ENCODE results near the gene PIP5KL1.

The PIP5KL1 gene

DNA sequence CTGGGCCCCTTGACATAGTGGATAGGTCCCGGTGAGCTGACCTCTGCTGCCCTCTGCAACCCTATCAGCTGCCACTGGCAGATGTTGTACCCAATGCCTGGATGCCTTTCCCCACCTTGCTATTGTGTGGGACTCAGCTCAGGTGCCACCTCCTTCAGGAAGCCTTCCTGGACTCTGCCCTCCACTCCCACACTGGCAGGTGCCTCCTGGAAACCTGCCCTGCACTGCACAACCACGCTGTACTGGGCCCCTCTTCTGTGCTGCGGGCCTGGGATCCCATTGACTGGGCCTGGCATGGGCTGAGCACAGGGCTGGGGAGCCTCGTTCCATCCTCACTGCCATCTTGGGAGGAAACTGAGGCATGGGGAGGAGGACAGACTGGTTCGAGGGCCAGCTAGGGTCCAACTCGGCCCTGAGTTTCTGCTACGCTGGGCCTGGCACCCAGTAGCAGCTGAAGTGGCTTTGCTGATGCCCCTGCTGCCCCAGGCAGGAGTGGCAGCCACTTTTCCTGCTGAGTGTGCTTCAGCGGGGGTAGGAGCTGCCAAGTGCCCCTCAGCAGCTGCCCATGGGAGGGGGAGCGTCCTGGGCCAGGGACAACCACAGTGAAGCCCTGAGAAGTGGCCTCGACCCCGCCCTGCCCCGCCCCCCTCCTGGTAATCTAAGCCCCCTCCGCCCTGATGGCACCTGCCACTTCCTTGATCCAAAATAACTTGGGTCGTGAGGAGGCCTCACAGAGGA lies 54.4 kb downstream of the PIP5KL1 start:
- no peak overlapping the region for H3K4me3 ChIP-seq (IDR thresholded peaks at IDR 0.05; ENCODE audit: insufficient read depth, low read depth, low read length)
- H3K79me2 ChIP-seq (ENCODE audit: insufficient read depth, low read depth): no peaks in the 10 kb centered on the region
- H3K4me1 ChIP-seq (ENCODE audit: low read depth, poor library complexity, severe bottlenecking): no peaks in the 10 kb centered on the region
- H2AFZ ChIP-seq (ENCODE audit: low read depth): no peak overlapping the region
- no peaks in the 10 kb centered on the region for H3K27me3 ChIP-seq (ENCODE audit: insufficient read depth, low read depth)
- no peak overlapping the region for H3K27ac ChIP-seq
- no peaks in the 10 kb centered on the region for H4K20me1 ChIP-seq (ENCODE audit: insufficient read depth)
- no peak overlapping the region for H3K4me2 ChIP-seq
- no peak overlapping the region for H3K9ac ChIP-seq
- H3K36me3 ChIP-seq (ENCODE audit: insufficient read depth): no peaks in the 10 kb centered on the region
- TF ChIP-seq, protein P1, sequence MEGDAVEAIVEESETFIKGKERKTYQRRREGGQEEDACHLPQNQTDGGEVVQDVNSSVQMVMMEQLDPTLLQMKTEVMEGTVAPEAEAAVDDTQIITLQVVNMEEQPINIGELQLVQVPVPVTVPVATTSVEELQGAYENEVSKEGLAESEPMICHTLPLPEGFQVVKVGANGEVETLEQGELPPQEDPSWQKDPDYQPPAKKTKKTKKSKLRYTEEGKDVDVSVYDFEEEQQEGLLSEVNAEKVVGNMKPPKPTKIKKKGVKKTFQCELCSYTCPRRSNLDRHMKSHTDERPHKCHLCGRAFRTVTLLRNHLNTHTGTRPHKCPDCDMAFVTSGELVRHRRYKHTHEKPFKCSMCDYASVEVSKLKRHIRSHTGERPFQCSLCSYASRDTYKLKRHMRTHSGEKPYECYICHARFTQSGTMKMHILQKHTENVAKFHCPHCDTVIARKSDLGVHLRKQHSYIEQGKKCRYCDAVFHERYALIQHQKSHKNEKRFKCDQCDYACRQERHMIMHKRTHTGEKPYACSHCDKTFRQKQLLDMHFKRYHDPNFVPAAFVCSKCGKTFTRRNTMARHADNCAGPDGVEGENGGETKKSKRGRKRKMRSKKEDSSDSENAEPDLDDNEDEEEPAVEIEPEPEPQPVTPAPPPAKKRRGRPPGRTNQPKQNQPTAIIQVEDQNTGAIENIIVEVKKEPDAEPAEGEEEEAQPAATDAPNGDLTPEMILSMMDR (conservative IDR thresholded peaks at IDR 0.05; ENCODE audit: low read depth, low read length): no peak

DNA sequence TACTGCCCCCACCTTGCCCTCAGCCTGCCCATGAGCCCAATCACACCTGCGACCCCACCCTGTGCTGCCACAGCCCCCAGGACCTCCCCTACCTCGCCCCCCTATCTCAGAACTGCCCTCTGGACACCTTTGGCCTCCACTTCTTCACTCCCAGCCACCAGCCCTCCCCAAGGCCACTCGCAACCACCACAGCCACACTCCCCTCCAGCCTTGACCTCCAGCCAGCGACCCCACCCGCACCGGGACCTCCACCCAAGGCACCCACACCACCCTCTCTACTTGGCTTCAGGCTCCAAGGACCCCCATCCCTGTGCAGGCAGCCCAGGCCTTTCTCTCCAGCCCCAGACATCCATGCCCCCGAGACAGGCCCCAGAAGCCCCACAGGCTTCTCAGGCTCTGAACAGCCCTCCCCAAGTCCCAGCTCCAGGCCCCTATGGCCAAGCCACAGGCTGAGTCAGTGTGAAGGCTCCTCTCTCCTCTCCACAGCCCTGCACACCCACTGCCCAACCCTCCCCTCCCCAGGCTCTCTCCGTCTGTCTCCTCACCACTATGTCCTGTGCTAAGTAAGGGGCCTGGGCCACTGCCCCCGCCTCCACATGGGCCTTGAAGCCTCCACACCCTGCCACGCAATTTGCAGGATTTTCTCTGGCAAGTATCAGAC lies 55.1 kb downstream of the PIP5KL1 start:
- Histone ChIP-seq H3K27me3 (ENCODE audit: insufficient read depth, low read depth) (no peaks in the 10 kb centered on the region), H3K79me2 (ENCODE audit: insufficient read depth, low read depth) (no peaks in the 10 kb centered on the region), H3K4me3 (IDR thresholded peaks at IDR 0.05; ENCODE audit: insufficient read depth, low read depth, low read length) (no peak overlapping the region), H2AFZ (ENCODE audit: low read depth) (no peak overlapping the region), H3K9ac (no peak overlapping the region), H3K4me1 (ENCODE audit: low read depth, poor library complexity, severe bottlenecking) (no peaks in the 10 kb centered on the region), H3K4me2 (no peak overlapping the region), H4K20me1 (ENCODE audit: insufficient read depth) (no peaks in the 10 kb centered on the region), H3K36me3 (ENCODE audit: insufficient read depth) (no peaks in the 10 kb centered on the region), H3K27ac (no peak overlapping the region)
- TF ChIP-seq, protein P1 (conservative IDR thresholded peaks at IDR 0.05; ENCODE audit: low read depth, low read length): no peak

DNA sequence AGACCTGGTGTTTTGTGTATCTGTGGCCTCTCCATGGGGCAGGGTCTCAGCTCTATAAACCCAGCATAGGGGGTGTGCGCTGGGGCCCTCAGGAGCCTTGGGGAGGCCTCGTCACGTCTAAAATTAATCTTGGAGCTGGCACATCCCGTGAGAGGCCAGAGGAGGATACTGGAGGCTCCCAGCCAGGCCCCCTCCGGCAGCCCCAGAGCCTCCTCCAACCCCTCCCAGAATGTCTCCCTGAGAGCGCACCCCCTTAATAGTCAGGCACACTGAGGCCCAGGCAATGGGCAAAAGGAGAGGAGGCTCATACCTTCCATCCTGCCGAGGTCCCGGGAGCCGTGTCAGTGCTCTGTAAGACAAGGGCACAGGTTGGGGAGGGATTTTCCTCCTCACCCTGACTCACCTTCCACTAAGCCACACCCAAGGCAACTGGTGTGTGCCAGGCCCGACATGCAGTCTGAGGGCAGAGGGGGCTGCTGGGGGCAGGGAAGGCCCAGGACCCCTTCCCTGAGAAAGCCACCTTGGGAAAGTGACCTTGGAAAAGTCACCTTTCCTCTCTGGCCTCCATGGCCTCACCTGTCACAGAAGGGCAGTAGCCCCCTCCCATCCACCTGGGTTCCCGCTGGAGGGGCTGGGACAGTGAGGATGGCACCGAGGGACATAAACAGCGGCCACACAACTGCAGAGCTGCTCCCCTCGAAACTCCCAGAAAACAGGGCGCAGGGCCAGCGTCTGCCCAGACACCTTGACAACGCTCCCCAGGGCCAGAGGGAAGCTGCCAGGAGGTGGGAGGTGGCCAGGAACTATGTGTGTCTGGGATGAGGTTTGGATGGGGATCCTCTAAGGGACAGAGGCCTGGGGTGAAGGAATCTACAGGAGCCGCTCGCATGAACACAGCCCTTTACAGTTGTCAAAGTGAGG lies 56.0 kb downstream of the PIP5KL1 start:
- Histone ChIP-seq H3K9ac (no peak overlapping the region), H3K4me2 (no peak overlapping the region), H3K4me1 (ENCODE audit: low read depth, poor library complexity, severe bottlenecking) (no peaks in the 10 kb centered on the region), H3K4me3 (IDR thresholded peaks at IDR 0.05; ENCODE audit: insufficient read depth, low read depth, low read length) (no peak overlapping the region), H2AFZ (ENCODE audit: low read depth) (no peak overlapping the region), H4K20me1 (ENCODE audit: insufficient read depth) (no peaks in the 10 kb centered on the region), H3K27me3 (ENCODE audit: insufficient read depth, low read depth) (no peaks in the 10 kb centered on the region), H3K79me2 (ENCODE audit: insufficient read depth, low read depth) (no peaks in the 10 kb centered on the region), H3K36me3 (ENCODE audit: insufficient read depth) (no peaks in the 10 kb centered on the region), H3K27ac (no peak overlapping the region)
- TF ChIP-seq, protein P1 (conservative IDR thresholded peaks at IDR 0.05; ENCODE audit: low read depth, low read length): no peak

DNA sequence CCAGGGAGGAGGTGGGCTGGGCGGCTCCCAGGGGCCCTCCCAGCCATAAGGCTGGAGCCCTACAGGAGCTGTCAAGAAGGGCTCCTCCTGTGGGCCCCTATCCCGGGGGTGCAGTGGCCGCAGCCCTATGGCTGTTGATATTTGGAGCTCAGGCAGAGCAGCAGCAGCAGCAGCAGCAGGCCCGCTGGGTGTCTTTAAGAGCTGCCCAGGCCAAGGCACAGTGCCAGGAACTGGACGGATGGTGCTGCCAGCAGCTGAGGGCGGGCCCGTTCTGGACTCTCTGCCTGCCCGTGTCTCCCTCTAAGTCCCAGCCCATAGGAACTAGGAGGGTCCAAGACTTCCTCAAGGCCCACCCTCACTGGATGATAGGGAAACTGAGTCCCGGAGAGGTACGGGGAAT lies 56.7 kb downstream of the PIP5KL1 start:
- no peak overlapping the region for H2AFZ ChIP-seq (ENCODE audit: low read depth)
- no peak overlapping the region for H3K9ac ChIP-seq
- no peaks in the 10 kb centered on the region for H3K27me3 ChIP-seq (ENCODE audit: insufficient read depth, low read depth)
- no peaks in the 10 kb centered on the region for H3K4me1 ChIP-seq (ENCODE audit: low read depth, poor library complexity, severe bottlenecking)
- no peaks in the 10 kb centered on the region for H3K36me3 ChIP-seq (ENCODE audit: insufficient read depth)
- no peaks in the 10 kb centered on the region for H4K20me1 ChIP-seq (ENCODE audit: insufficient read depth)
- TF ChIP-seq, protein P1 (conservative IDR thresholded peaks at IDR 0.05; ENCODE audit: low read depth, low read length): no peak
- no peak overlapping the region for H3K4me3 ChIP-seq (IDR thresholded peaks at IDR 0.05; ENCODE audit: insufficient read depth, low read depth, low read length)
- no peak overlapping the region for H3K4me2 ChIP-seq
- no peak overlapping the region for H3K27ac ChIP-seq
- H3K79me2 ChIP-seq (ENCODE audit: insufficient read depth, low read depth): no peaks in the 10 kb centered on the region
